Chondrocyte (in vitro differentiated cells): ENCODE data around the gene GRK3. TPM values are rescaled to one million over a fixed set of nuclear protein-coding genes. Genes with fewer than 3 reads are reported as not detected.

Experiments used
- DNase-seq: peaks from one replicate; pipeline ENCODE4 v3.0.0; 2021; ENCODE audit warnings: mixed read lengths, low spot score
- H3K27ac Mint-ChIP-seq: one replicate; pipeline ENCODE4 v1.8.0; 2021; ENCODE audit warnings: mild to moderate bottlenecking, moderate library complexity, mixed read lengths; ENCODE audit not compliant: unreplicated experiment
- H3K27me3 Mint-ChIP-seq: 2 replicates; pipeline ENCODE4 v1.8.0; 2021; ENCODE audit warnings: low read depth, mixed read lengths
- H3K36me3 Mint-ChIP-seq: 2 replicates; pipeline ENCODE4 v1.8.0; 2021; ENCODE audit warnings: low read depth, mixed read lengths
- H3K4me1 Mint-ChIP-seq: 2 replicates; pipeline ENCODE4 v1.8.0; 2021; ENCODE audit warnings: low read depth, mild to moderate bottlenecking, mixed read lengths
- H3K4me3 Mint-ChIP-seq: one replicate; pipeline ENCODE4 v1.8.0; 2021; ENCODE audit warnings: mild to moderate bottlenecking, moderate library complexity, mixed read lengths; ENCODE audit not compliant: unreplicated experiment
- H3K9me3 Mint-ChIP-seq: 2 replicates; pipeline ENCODE4 v1.8.0; 2021; ENCODE audit warnings: low read depth, mixed read lengths
- CTCF ChIP-seq: fragments of 200-600 bp; sonication (generic); IDR thresholded peaks from 2 replicates; pipeline ENCODE4 v1.5.0; 2021; ENCODE audit warnings: antibody characterized with exemption, mild to moderate bottlenecking, moderate library complexity
- total RNA-seq: library from RNA; stranded (reverse); gene quantifications from 3 replicates; pipeline ENCODE4 v1.2.1, GENCODE V29; 2021

The GRK3 gene
- total RNA-seq, 1 donor from 2014 or later, result 2.0 TPM

- H3K4me3 Mint-ChIP-seq, result no peak overlapping the region
- no peaks in the 10 kb centered on the region for H3K27me3 Mint-ChIP-seq
- peaks cover 3% of the 10 kb centered on the region for H3K4me1 Mint-ChIP-seq
- peaks cover 1% of the 10 kb centered on the region for H3K36me3 Mint-ChIP-seq
- DNase-seq, result no peak
- H3K27ac Mint-ChIP-seq, result no peak overlapping the region
- TF ChIP-seq CTCF, result no peak
- no peaks in the 10 kb centered on the region for H3K9me3 Mint-ChIP-seq
Observed at GRCh38 chr22:25709758-25710157, 145.3 kb downstream of the GRK3 start.

GRCh38 chr22:25710501-25710900 lies 146.0 kb downstream of the GRK3 start:
- Mint-ChIP-seq H3K27me3 (no peaks in the 10 kb centered on the region), H3K9me3 (no peaks in the 10 kb centered on the region), H3K4me1 (no peaks in the 10 kb centered on the region), H3K36me3 (peaks cover 1% of the 10 kb centered on the region), H3K27ac (no peak overlapping the region), H3K4me3 (no peak overlapping the region)
- no peak for DNase-seq
- TF ChIP-seq CTCF, result no peak

GRCh38 chr22:25711491-25711890 lies 147.0 kb downstream of the GRK3 start:
- no peaks in the 10 kb centered on the region for H3K27me3 Mint-ChIP-seq
- H3K4me1 Mint-ChIP-seq, result no peaks in the 10 kb centered on the region
- H3K36me3 Mint-ChIP-seq, result peaks cover 1% of the 10 kb centered on the region
- no peak for TF ChIP-seq CTCF
- DNase-seq, result no peak
- no peak overlapping the region for H3K4me3 Mint-ChIP-seq
- no peak overlapping the region for H3K27ac Mint-ChIP-seq
- no peaks in the 10 kb centered on the region for H3K9me3 Mint-ChIP-seq

- H3K4me1 Mint-ChIP-seq, result peaks cover 2% of the 10 kb centered on the region
Observed at GRCh38 chr22:25712661-25713400, 148.4 kb downstream of the GRK3 start.

GRCh38 chr22:25714070-25714469 lies 149.6 kb downstream of the GRK3 start:
- no peak for TF ChIP-seq CTCF
- Mint-ChIP-seq H3K27ac (no peak overlapping the region), H3K4me3 (no peak overlapping the region), H3K4me1 (peaks cover 9% of the 10 kb centered on the region), H3K27me3 (no peaks in the 10 kb centered on the region), H3K9me3 (no peaks in the 10 kb centered on the region), H3K36me3 (peaks cover 1% of the 10 kb centered on the region)
- DNase-seq, result no peak

More at GRCh38 chr22:25712661-25713400, 148.4 kb downstream of the GRK3 start:
- H3K27me3 Mint-ChIP-seq, result no peaks in the 10 kb centered on the region
- no peaks in the 10 kb centered on the region for H3K9me3 Mint-ChIP-seq
- no peak overlapping the region for H3K27ac Mint-ChIP-seq
- no peak for TF ChIP-seq CTCF
- peaks cover 1% of the 10 kb centered on the region for H3K36me3 Mint-ChIP-seq
- no peak overlapping the region for H3K4me3 Mint-ChIP-seq
- DNase-seq, result no peak
